IMR-90 (cell line): Measurements from ENCODE around the gene CATSPERB. TPM values are rescaled to one million over a fixed set of nuclear protein-coding genes. Genes with fewer than 3 reads are reported as not detected.

Experiments
- ATAC-seq: fragments of 200-7000 bp; cut with Tn5 transposase; 2 replicates; pipeline ENCODE4 v1.9.1; 2020; ENCODE audit warnings: low read depth, mild to moderate bottlenecking, moderate library complexity
- BruUV-seq: library from RNA; stranded (reverse); fragments of 400-500 nt; replicated peaks from 2 replicates; lab custom pipeline; 2021; lab: Mats Ljungman, UMichigan
- CTCF ChIA-PET: fragments of 300-600 bp; formaldehyde crosslinking; extraction: SDS; loops from one replicate; lab custom pipeline; 2021; ENCODE audit warnings: antibody characterized with exemption; lab: Yijun Ruan, JAX
- POLR2A ChIA-PET: fragments of 300-600 bp; sonication (Branson Sonifier 250); formaldehyde crosslinking; loops from one replicate; lab custom pipeline; 2022; ENCODE audit warnings: antibody characterized with exemption; ENCODE audit not compliant: unreplicated experiment; lab: Charles Lee
- DNase-seq: peaks from one replicate; pipeline ENCODE4 v3.0.0; 2013
- H2AFZ ChIP-seq: replicated peaks from 2 replicates; pipeline ENCODE3; 2013; ENCODE audit warnings: low read length, mild to moderate bottlenecking; ENCODE audit not compliant: poor library complexity
- H2AK5ac ChIP-seq: 2 replicates; pipeline ENCODE4 v1.6.1; 2013; ENCODE audit warnings: low read depth, low read length, inconsistent platforms
- H2AK9ac ChIP-seq: replicated peaks from 2 replicates; pipeline ENCODE3; 2013; ENCODE audit warnings: mild to moderate bottlenecking, low read depth, low read length, moderate library complexity; ENCODE audit not compliant: poor library complexity
- H2BK120ac ChIP-seq: 2 replicates; pipeline ENCODE4 v1.6.1; 2013; ENCODE audit warnings: low read depth, low read length, inconsistent platforms
- H2BK15ac ChIP-seq: 3 replicates; pipeline ENCODE4 v1.6.1; 2013; ENCODE audit warnings: low read depth, low read length, inconsistent platforms
- H2BK20ac ChIP-seq: 2 replicates; pipeline ENCODE4 v1.6.1; 2013; ENCODE audit warnings: low read depth, mild to moderate bottlenecking, inconsistent platforms, low read length, moderate library complexity
- H2BK5ac ChIP-seq: 2 replicates; pipeline ENCODE4 v1.6.1; 2013; ENCODE audit warnings: mild to moderate bottlenecking, low read depth, low read length, inconsistent platforms; ENCODE audit not compliant: poor library complexity, severe bottlenecking
- H3K14ac ChIP-seq: replicated peaks from 2 replicates; pipeline ENCODE4 v1.6.1; 2013; ENCODE audit warnings: low read depth, low read length, inconsistent platforms
- H3K18ac ChIP-seq: 2 replicates; pipeline ENCODE4 v1.6.1; 2013; ENCODE audit warnings: low read depth, low read length, control low read depth
- H3K23ac ChIP-seq: 2 replicates; pipeline ENCODE4 v1.6.1; 2013; ENCODE audit warnings: low read depth, low read length, inconsistent platforms
- H3K27ac ChIP-seq: 2 replicates; pipeline ENCODE4 v1.5.1; 2013; ENCODE audit warnings: mild to moderate bottlenecking, control low read depth, low read length; ENCODE audit not compliant: insufficient read depth
- H3K27me3 ChIP-seq: 2 replicates; pipeline ENCODE4 v1.6.1; 2013; ENCODE audit warnings: low read length; ENCODE audit not compliant: control insufficient read depth, insufficient read depth
- H3K36me3 ChIP-seq: 2 replicates; pipeline ENCODE4 v1.6.1; 2013; ENCODE audit warnings: low read length, mixed read lengths; ENCODE audit not compliant: control insufficient read depth, insufficient read depth
- H3K4ac ChIP-seq: 2 replicates; pipeline ENCODE4 v1.6.1; 2013; ENCODE audit warnings: low read depth, low read length, inconsistent platforms
- H3K4me1 ChIP-seq: 2 replicates; pipeline ENCODE4 v1.6.1; 2013; ENCODE audit warnings: low read length, mixed read lengths; ENCODE audit not compliant: control insufficient read depth, insufficient read depth
- H3K4me2 ChIP-seq: 2 replicates; pipeline ENCODE4 v1.6.1; 2013; ENCODE audit warnings: low read depth, mild to moderate bottlenecking, control low read depth, low read length, moderate library complexity
- H3K4me3 ChIP-seq: 2 replicates; pipeline ENCODE4 v1.5.1; 2013; ENCODE audit warnings: low read depth, mild to moderate bottlenecking, control low read depth, low read length, moderate library complexity; ENCODE audit not compliant: insufficient read depth
- H3K56ac ChIP-seq: 2 replicates; pipeline ENCODE4 v1.6.1; 2013; ENCODE audit warnings: low read length, inconsistent platforms; ENCODE audit not compliant: insufficient read depth; ENCODE audit errors: extremely low read depth
- H3K79me1 ChIP-seq, 2 experiments: 2 replicates each; pipeline ENCODE4 v1.6.1; 2013; ENCODE audit warnings: low read length in 2 of 2, inconsistent platforms in 1 of 2, low read depth in 1 of 2
- H3K9ac ChIP-seq: 2 replicates; pipeline ENCODE4 v1.6.1; 2013; ENCODE audit warnings: low read depth, low read length, control low read depth
- H3K9me1 ChIP-seq: 2 replicates; pipeline ENCODE4 v1.6.1; 2013; ENCODE audit warnings: low read length, inconsistent platforms; ENCODE audit not compliant: insufficient read depth
- H3K9me3 ChIP-seq: 2 replicates; pipeline ENCODE4 v1.6.1; 2013; ENCODE audit warnings: low read length; ENCODE audit not compliant: control insufficient read depth, insufficient read depth
- H4K20me1 ChIP-seq: 2 replicates; pipeline ENCODE4 v1.6.1; 2013; ENCODE audit warnings: low read length, inconsistent platforms; ENCODE audit not compliant: insufficient read depth
- H4K5ac ChIP-seq: 2 replicates; pipeline ENCODE4 v1.6.1; 2013; ENCODE audit warnings: mild to moderate bottlenecking, low read depth, low read length, control low read depth
- H4K8ac ChIP-seq, 2 experiments: 2 replicates each; pipeline ENCODE4 v1.6.1; 2013; ENCODE audit warnings: low read depth in 2 of 2, low read length in 2 of 2, control low read depth in 1 of 2, inconsistent platforms in 1 of 2
- H4K91ac ChIP-seq: 2 replicates; pipeline ENCODE4 v1.6.1; 2013; ENCODE audit warnings: low read depth, low read length, inconsistent platforms; ENCODE audit not compliant: insufficient read depth
- BHLHE40 ChIP-seq: fragments of 150-350 bp; IDR thresholded peaks from 2 replicates; pipeline ENCODE4 v1.6.1; 2016; ENCODE audit warnings: mild to moderate bottlenecking, low read depth, low read length
- CEBPB ChIP-seq: IDR thresholded peaks from 2 replicates; pipeline ENCODE4 v1.6.1; 2012; ENCODE audit warnings: low read depth, low read length, improper control_type of control experiment
- ELK1 ChIP-seq: fragments of 150-350 bp; IDR thresholded peaks from 2 replicates; pipeline ENCODE4 v1.6.1; 2016; ENCODE audit warnings: low read depth, mild to moderate bottlenecking, low read length, moderate library complexity, borderline replicate concordance
- FOS ChIP-seq: fragments of 150-350 bp; IDR thresholded peaks from 2 replicates; pipeline ENCODE4 v1.6.1; 2016; ENCODE audit warnings: low read depth, low read length
- MAFK ChIP-seq: IDR thresholded peaks from 2 replicates; pipeline ENCODE4 v1.6.1; 2012; ENCODE audit warnings: low read depth, low read length, improper control_type of control experiment
- MAZ ChIP-seq: IDR thresholded peaks from 2 replicates; pipeline ENCODE4 v1.6.1; 2012; ENCODE audit warnings: low read depth, mild to moderate bottlenecking, low read length, improper control_type of control experiment, moderate library complexity, borderline replicate concordance
- MXI1 ChIP-seq: IDR thresholded peaks from 2 replicates; pipeline ENCODE4 v1.6.1; 2012; ENCODE audit warnings: low read depth, mild to moderate bottlenecking, low read length, moderate library complexity, borderline replicate concordance
- NFE2L2 ChIP-seq: fragments of 150-350 bp; IDR thresholded peaks from 2 replicates; pipeline ENCODE4 v1.6.1; 2016; ENCODE audit warnings: low read depth, mild to moderate bottlenecking, low read length
- POLR2A ChIP-seq: IDR thresholded peaks from 2 replicates; pipeline ENCODE4 v1.6.1; 2012; ENCODE audit warnings: mild to moderate bottlenecking, low read depth, low read length
- RAD21 ChIP-seq: IDR thresholded peaks from 2 replicates; pipeline ENCODE4 v1.6.1; 2012; ENCODE audit warnings: low read length, improper control_type of control experiment
- RFX5 ChIP-seq: IDR thresholded peaks from 2 replicates; pipeline ENCODE4 v1.8.0; 2012; ENCODE audit warnings: low read depth, mild to moderate bottlenecking, low read length, moderate library complexity
- SMC3 ChIP-seq: fragments of 150-350 bp; IDR thresholded peaks from 2 replicates; pipeline ENCODE4 v1.6.1; 2016; ENCODE audit warnings: low read depth, mild to moderate bottlenecking, antibody characterized with exemption, low read length, moderate library complexity
- dilution Hi-C: fragments of 300-500 bp; cut with HindIII; formaldehyde crosslinking; loops from one replicate; pipeline ENCODE4 v1.14.3; 2018; ENCODE audit warnings: low sequenced_read_pairs; ENCODE audit not compliant: unreplicated experiment
- in situ Hi-C: fragments of 300-500 bp; cut with MboI; formaldehyde crosslinking; loops from 3 replicates; pipeline ENCODE4 v1.14.3; 2019; ENCODE audit warnings: low sequenced_read_pairs, inconsistent platforms, mixed read lengths
- intact Hi-C: fragments of 100-400 bp; cut with micrococcal nuclease; formaldehyde crosslinking; loops from 2 replicates; pipeline ENCODE4 v1.10.0; 2022
- polyA plus RNA-seq, 3 experiments: library from polyadenylated mRNA; depleted of rRNA; stranded (reverse); fragments of >200 nt; gene quantifications; 2 replicates each; pipeline ENCODE4 v1.2.3, GENCODE V29; 2012; ENCODE audit warnings: low replicate concordance in 1 of 3
- total RNA-seq: library from RNA; depleted of rRNA; stranded (reverse); fragments of >200 nt; gene quantifications from 2 replicates; pipeline ENCODE4 v1.2.3, GENCODE V29; 2012

CATSPERB gene
- total and polyA plus RNA-seq, 2 of the 4 experiments (the other 2 are of a cell fraction): not detected

- Histone ChIP-seq H3K36me3 (no peaks in the 10 kb centered on the region), H3K79me1 (no peaks in the 10 kb centered on the region), H3K4me1 (no peaks in the 10 kb centered on the region), H3K18ac (no peak overlapping the region), H3K4me3 (no peak overlapping the region), H4K20me1 (no peaks in the 10 kb centered on the region), H2AK9ac (no peak overlapping the region), H3K56ac (no peak overlapping the region), H2BK15ac (no peak overlapping the region), H3K27me3 (no peaks in the 10 kb centered on the region), H4K91ac (no peak overlapping the region), H3K9ac (no peak overlapping the region), H3K9me1 (no peaks in the 10 kb centered on the region), H3K23ac (no peak overlapping the region), H3K4me2 (no peak overlapping the region), H3K4ac (no peak overlapping the region), H4K5ac (no peak overlapping the region), H2BK120ac (no peak overlapping the region), H3K9me3 (no peaks in the 10 kb centered on the region), H3K14ac (no peak overlapping the region), H2BK5ac (no peak overlapping the region), H2AFZ (no peak overlapping the region), H2AK5ac (no peak overlapping the region), H2BK20ac (no peak overlapping the region), H4K8ac (no peak overlapping the region), H3K27ac (no peak overlapping the region)
- no TSS peak for BruUV-seq
- ChIA-PET CTCF (no interaction called here), POLR2A (no interaction called here)
- intact Hi-C loops (no loop called here), in situ Hi-C loops (no loop called here), dilution Hi-C loops (no loop called here)
- DNase-seq: no peak
- no peak for TF ChIP-seq SMC3
- TF ChIP-seq BHLHE40: no peak
- TF ChIP-seq RAD21: no peak
- TF ChIP-seq RFX5: no peak
- TF ChIP-seq POLR2A: no peak
- no peak for TF ChIP-seq MAFK
- no peak for TF ChIP-seq MXI1
- TF ChIP-seq CEBPB: no peak
- no peak for TF ChIP-seq ELK1
- TF ChIP-seq MAZ: no peak
- TF ChIP-seq NFE2L2: no peak
- no peak for TF ChIP-seq FOS
- ATAC-seq: no peak
Measured at GRCh38 chr14:91706996-91707395, 24.9 kb downstream of the CATSPERB start.
